ENCODE results near the gene CDH20.

DNA sequence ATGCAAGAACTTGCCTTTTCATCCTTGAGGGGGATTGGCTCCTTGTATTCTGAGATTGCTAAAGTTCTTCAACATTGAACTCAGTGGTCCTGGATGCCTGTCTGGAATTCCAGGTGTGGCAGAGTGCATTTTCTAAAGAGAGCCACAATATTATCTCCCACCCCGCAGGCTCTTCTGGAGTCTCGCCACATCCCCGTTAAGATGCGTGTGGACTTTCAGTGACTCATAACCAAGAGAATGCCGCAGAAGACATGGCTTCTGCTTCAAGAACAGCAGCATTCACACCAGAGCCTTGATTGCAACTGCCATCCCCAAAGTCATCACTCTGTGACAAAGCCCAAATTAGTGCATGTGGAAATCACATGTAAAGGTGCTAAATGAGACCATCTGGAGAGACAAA, 142.7 kb downstream of the CDH20 start:
- no peak for TF ChIP-seq CTCF (IDR thresholded peaks at IDR 0.05)
- no peak for TF ChIP-seq ZFX (IDR thresholded peaks at IDR 0.05; ENCODE audit: borderline replicate concordance)
